Body of pancreas (tissue), 4 donors: ENCODE data around the gene PAFAH2. TPM values are rescaled to one million over a fixed set of nuclear protein-coding genes. Genes with fewer than 3 reads are reported as not detected.
A peak's percentile ranks its signal among the peaks of the same experiment; 100 is the strongest.

Experiments used
- ATAC-seq: fragments of 150-250 bp; one replicate; pipeline ENCODE4 v1.9.1; 2016
- DNase-seq, 4 donors: peaks; one replicate each; pipeline ENCODE4 v3.0.0-alpha.2; 2019
- H3K27ac ChIP-seq, 4 donors: fragments of 200-600 bp; sonication (generic); 1 replicate in 3 of 4; 2 replicates in 1 of 4; pipeline versions ENCODE4 v1.5.1 to v1.6.1; 2016 to 2019; ENCODE audit warnings: mild to moderate bottlenecking in 1 of 4, mixed read lengths in 1 of 4, moderate library complexity in 1 of 4
- H3K27me3 ChIP-seq, 2 donors: fragments of 200-600 bp; sonication (generic); one replicate each; pipeline ENCODE4 v1.6.0; 2016; ENCODE audit warnings: mild to moderate bottlenecking in 1 of 2
- H3K36me3 ChIP-seq, 2 donors: fragments of 200-600 bp; sonication (generic); replicated peaks in 1 of 2; 2 replicates each; pipeline ENCODE4 v1.5.1; 2016; ENCODE audit warnings: low read depth in 2 of 2; ENCODE audit not compliant: insufficient read depth in 1 of 2
- H3K4me1 ChIP-seq: fragments of 200-600 bp; sonication (generic); one replicate; pipeline ENCODE4 v1.6.0; 2016
- H3K4me3 ChIP-seq, 2 donors: fragments of 200-600 bp; sonication (generic); 1 replicate in 1 of 2; 2 replicates in 1 of 2; pipeline ENCODE4 v1.5.1; 2016 to 2019
- H3K9me3 ChIP-seq, 3 donors: fragments of 200-600 bp; sonication (generic); 1 replicate in 2 of 3; 2 replicates in 1 of 3; pipeline ENCODE4 v1.5.1; 2016
- POLR2A ChIP-seq, 3 donors: fragments of 450-650 bp; IDR thresholded peaks; one replicate each; pipeline ENCODE4 v1.6.1; 2016; ENCODE audit warnings: antibody characterized with exemption in 3 of 3, mild to moderate bottlenecking in 2 of 3
- WGBS, 2 donors: methylation state at CpG; one replicate each; pipeline ENCODE4 v1.1.5; 2017; 5-methylcytosine and 5-hydroxymethylcytosine counted together
- intact Hi-C: fragments of 100-400 bp; cut with DNase I; formaldehyde crosslinking; loops from one replicate; pipeline ENCODE4 v1.15.1; 2023
- total RNA-seq, 2 donors: library from RNA; depleted of rRNA; stranded (reverse); fragments of >200 nt; gene quantifications; one replicate each; pipeline ENCODE4 v1.1.0, GENCODE V29; 2016
- TF ChIP-seq, protein P1 (sequence below), 7 experiments: fragments of 450-650 bp in 4 of 7; fragments of 200-600 bp in 3 of 7; sonication (generic) in 3 of 7; IDR thresholded peaks; one replicate each; pipeline ENCODE4 v1.5.1; 2016 to 2019; ENCODE audit warnings: antibody characterized with exemption in 7 of 7

PAFAH2 gene
- total RNA-seq, 2 donors from 2014 or later: 14.8 to 46.4 TPM

DNA sequence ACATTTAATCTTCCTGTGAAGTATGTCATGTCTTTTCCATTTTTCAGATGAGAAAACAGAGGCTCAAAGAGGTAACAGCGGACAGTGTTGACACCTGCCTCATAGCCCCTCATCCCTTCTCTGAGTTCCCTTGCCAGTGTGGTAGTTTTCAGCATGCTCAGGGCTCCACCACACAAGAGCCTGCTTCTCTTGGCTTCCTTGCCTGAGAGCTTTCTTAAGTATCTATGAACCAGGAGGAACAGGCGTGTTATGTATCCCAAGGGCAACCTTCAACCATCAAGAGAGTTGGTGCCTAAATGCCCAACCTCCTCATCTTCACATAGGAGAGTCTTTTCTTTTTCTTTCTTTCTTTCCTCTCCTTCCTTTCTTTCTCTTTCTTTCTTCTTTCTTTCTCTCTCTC is 5.9 kb upstream of the PAFAH2 start:
- intact Hi-C loops: loop anchor here (5.0 to 10.0 kb wide), 2 partner anchors 106 to 169 kb away; no protein-coding TSS in a partner anchor
- Histone ChIP-seq H3K27ac (no peak overlapping the region), H3K9me3 (no peaks in the 10 kb centered on the region), H3K4me1 (peaks cover 6% of the 10 kb centered on the region), H3K4me3 (no peak overlapping the region), H3K27me3 (no peaks in the 10 kb centered on the region), H3K36me3 (no peaks in the 10 kb centered on the region)
- DNase-seq (no peak), ATAC-seq (no peak)
- WGBS, 2 donors: 74 to 89% methylated on average over 2 of the region's 2 CpGs
- TF ChIP-seq, protein P1, sequence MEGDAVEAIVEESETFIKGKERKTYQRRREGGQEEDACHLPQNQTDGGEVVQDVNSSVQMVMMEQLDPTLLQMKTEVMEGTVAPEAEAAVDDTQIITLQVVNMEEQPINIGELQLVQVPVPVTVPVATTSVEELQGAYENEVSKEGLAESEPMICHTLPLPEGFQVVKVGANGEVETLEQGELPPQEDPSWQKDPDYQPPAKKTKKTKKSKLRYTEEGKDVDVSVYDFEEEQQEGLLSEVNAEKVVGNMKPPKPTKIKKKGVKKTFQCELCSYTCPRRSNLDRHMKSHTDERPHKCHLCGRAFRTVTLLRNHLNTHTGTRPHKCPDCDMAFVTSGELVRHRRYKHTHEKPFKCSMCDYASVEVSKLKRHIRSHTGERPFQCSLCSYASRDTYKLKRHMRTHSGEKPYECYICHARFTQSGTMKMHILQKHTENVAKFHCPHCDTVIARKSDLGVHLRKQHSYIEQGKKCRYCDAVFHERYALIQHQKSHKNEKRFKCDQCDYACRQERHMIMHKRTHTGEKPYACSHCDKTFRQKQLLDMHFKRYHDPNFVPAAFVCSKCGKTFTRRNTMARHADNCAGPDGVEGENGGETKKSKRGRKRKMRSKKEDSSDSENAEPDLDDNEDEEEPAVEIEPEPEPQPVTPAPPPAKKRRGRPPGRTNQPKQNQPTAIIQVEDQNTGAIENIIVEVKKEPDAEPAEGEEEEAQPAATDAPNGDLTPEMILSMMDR (IDR thresholded peaks at IDR 0.05): no peak
- no peak for TF ChIP-seq POLR2A (IDR thresholded peaks at IDR 0.05)

DNA sequence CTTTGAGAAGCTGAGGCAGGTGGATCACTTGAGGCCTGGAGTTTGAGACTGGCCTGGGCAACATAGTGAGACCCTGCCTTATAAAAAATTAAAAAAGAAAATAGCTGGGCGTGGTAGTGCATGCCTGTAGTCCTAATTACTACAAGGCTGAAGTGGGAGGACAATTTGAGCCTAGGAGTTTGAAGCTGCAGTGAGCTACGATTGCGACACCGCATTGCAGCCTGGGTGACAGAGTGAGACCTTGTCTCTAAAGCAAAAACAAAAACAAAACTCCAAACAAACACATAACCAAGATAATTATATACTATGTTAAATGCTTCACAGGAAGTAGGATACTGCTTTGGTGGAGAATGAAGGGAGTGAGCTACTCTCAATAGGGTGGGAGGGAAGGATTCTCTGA is 5.4 kb upstream of the PAFAH2 start:
- ATAC-seq: no peak
- DNase-seq: no peak
- Histone ChIP-seq H3K36me3 (no peaks in the 10 kb centered on the region), H3K4me1 (peaks cover 11% of the 10 kb centered on the region), H3K27me3 (no peaks in the 10 kb centered on the region), H3K9me3 (no peaks in the 10 kb centered on the region), H3K27ac (no peak overlapping the region), H3K4me3 (no peak overlapping the region)
- intact Hi-C loops: loop anchor here (5.0 to 10.0 kb wide), 2 partner anchors 106 to 168 kb away; no protein-coding TSS in a partner anchor
- TF ChIP-seq, protein P1 (IDR thresholded peaks at IDR 0.05): no peak
- TF ChIP-seq POLR2A (IDR thresholded peaks at IDR 0.05): no peak
- 86 to 88% methylated on average over 4 of the region's 4 CpGs for WGBS, 2 donors

DNA sequence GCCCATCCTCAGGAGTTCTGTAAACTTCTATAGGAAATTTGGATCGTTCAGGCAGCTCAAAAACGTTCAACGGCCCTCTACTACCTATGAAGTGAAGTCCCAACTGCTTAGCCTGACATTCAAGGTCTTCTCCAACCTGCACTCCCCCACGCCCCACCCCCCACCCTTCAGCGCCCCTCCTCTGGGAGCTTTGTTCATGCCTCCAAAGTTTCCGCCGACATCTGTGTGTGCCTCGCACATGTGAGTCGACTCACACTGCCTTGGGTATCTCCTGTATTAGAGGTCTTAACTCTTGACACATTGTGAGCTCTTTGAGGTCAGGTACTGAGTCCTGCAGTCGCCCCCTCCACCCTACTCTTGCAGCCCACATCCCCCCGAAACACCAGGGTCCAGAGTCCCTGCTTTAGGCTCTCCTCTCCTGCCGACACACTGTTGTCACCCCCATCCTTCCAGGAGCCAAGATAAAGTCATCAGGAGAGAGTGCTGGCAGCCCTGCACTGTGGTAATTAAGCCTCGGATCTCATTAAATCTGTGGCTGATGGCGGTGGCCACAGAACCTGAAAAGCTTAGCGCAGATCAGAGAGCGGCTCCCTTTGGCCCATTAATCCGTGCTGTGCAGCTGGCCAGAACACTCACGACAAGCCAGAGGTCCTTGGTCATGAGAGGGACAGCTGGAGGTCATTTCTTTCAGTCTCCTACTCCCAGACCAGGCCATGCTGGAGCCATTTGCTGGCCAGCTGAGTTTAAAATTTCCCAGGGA is 1.4 kb upstream of the PAFAH2 start:
- Histone ChIP-seq H3K9me3 (no peaks in the 10 kb centered on the region), H3K4me3 (no peak overlapping the region), H3K27me3 (no peaks in the 10 kb centered on the region), H3K4me1 (peaks cover 13% of the 10 kb centered on the region), H3K27ac (no peak overlapping the region), H3K36me3 (no peaks in the 10 kb centered on the region)
- intact Hi-C loops: loop anchor here (5.0 kb wide), 1 partner anchor 92 kb away; the partner anchor contains the start of gene STMN1
- DNase-seq: no peak
- no peak for ATAC-seq
- TF ChIP-seq POLR2A (IDR thresholded peaks at IDR 0.05): no peak
- TF ChIP-seq, protein P1 (IDR thresholded peaks at IDR 0.05): no peak
- WGBS, 2 donors: 82 to 86% methylated on average over 13 to 18 of the region's 18 CpGs

DNA sequence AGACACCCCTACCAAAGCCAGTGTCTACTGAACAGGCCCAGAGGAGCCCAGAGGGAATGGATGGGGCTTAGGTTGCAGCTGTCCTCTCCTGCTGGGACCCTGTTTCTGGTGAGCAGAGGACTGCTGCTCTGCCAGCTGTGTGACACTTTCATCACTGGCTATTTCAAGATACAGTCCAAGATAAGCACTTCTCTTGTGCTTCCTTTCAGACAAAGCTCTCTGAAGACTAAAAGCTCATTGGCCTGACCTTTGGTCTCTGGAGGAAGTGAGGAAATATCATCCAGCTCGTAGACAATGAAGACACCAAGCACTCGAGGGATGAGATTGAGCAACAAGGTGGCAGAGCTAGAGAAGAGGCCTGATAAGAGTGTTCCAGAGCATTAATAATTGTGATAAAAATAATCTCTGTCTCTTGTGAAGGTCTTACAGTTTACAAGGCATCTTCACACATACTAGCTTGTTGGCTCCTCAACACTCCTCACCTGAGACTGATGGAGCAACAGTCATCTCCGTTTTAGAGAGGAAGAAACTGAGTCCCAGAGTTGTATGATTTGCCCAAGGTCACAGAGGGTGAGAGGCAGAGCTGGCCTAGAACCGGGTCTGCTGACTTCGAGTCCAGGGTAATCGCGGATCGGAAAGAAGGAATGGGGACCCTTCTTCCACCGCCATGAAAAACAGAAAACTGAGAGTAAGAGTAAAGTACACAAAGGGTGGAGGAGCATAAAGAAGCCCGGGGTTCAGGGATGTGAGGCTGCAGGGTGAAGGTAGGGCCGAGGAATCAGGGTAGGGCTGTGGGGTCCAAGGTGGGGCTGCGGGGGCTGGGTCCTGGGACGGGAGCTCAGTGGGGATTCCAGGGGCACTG is 666 bp downstream of the PAFAH2 start:
- 2 to 3% methylated on average over 13 of the region's 13 CpGs for WGBS, 2 donors
- TF ChIP-seq POLR2A (IDR thresholded peaks at IDR 0.05): no peak
- TF ChIP-seq, protein P1 (IDR thresholded peaks at IDR 0.05): no peak
- Histone ChIP-seq H3K27ac (peak overlapping the region; percentile 26 to 76 (median 56)), H3K27me3 (no peaks in the 10 kb centered on the region), H3K4me1 (peaks cover 13% of the 10 kb centered on the region), H3K9me3 (no peaks in the 10 kb centered on the region), H3K36me3 (no peaks in the 10 kb centered on the region), H3K4me3 (peak overlapping the region; percentile 36 to 46)
- DNase-seq (peak in 2 of 4 donors; percentile 15 to 66), ATAC-seq (no peak)
- intact Hi-C loops: loop anchor here (5.0 kb wide), 1 partner anchor 90 kb away; the partner anchor contains the start of gene STMN1
